ENCODE measurements around the gene HDAC9. TPM values are rescaled to one million over a fixed set of nuclear protein-coding genes. Genes with fewer than 3 reads are reported as not detected.

Gene HDAC9
- total RNA-seq, 1 donor from 2014 or later = 52.7 TPM

DNA sequence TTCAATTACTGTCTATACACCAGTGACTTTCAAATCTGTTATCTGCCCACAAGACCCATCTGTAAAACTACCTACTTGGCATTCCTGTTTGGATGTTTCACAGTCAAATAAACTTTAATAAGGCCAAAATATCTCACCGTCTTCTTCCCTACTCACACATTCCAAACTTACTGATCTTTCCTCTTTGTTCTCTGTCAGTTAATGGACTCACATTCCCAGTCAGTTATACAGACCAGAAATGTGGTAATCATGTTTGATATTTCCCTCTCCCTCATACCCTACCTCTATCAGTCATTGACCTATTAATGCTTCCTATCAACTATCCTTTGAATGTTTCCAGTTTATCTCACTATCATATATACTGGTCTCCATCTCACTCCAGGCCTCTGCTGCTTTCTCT is 28.5 kb upstream of the HDAC9 start:
- Histone ChIP-seq H3K9me3 (ENCODE audit: control insufficient read depth in 3 of 3, low read length in 3 of 3) (no peaks in the 10 kb centered on the region), H3K9ac (ENCODE audit: low read depth in 1 of 3, low read length in 3 of 3) (no peak overlapping the region), H3K36me3 (ENCODE audit: control insufficient read depth in 3 of 3, insufficient read depth in 3 of 3, low read length in 3 of 3) (no peaks in the 10 kb centered on the region), H3K27me3 (ENCODE audit: control insufficient read depth in 3 of 3, insufficient read depth in 3 of 3, low read length in 3 of 3) (no peaks in the 10 kb centered on the region), H3K27ac (ENCODE audit: low read depth, low read length) (no peak overlapping the region), H3K4me3 (ENCODE audit: low read length in 3 of 3) (no peak overlapping the region), H3K4me1 (ENCODE audit: control insufficient read depth in 3 of 3, insufficient read depth in 3 of 3, low read length in 3 of 3) (no peaks in the 10 kb centered on the region)

DNA sequence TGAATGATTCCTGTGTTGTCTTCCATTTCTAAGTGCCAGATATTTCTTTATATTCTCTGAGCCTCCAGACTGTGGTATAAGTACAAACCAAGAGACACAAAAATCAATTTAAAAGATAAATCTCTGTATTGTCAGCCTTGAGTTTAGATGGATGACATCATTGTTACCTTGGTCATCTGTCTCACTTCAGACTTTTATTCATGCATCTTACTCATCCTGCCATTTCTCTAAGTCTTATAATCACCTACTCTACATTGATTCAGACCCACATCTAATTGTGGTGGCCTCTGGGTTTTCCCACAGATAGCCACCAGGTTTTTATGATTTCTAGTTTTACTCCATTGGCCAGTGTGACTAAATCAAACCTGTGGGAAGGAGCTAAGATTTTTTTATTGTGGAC is 26.8 kb upstream of the HDAC9 start:
- Histone ChIP-seq H3K9me3 (ENCODE audit: control insufficient read depth in 3 of 3, low read length in 3 of 3) (no peaks in the 10 kb centered on the region), H3K27ac (ENCODE audit: low read depth, low read length) (no peak overlapping the region), H3K4me3 (ENCODE audit: low read length in 3 of 3) (no peak overlapping the region), H3K36me3 (ENCODE audit: control insufficient read depth in 3 of 3, insufficient read depth in 3 of 3, low read length in 3 of 3) (no peaks in the 10 kb centered on the region), H3K27me3 (ENCODE audit: control insufficient read depth in 3 of 3, insufficient read depth in 3 of 3, low read length in 3 of 3) (no peaks in the 10 kb centered on the region), H3K4me1 (ENCODE audit: control insufficient read depth in 3 of 3, insufficient read depth in 3 of 3, low read length in 3 of 3) (no peaks in the 10 kb centered on the region), H3K9ac (ENCODE audit: low read depth in 1 of 3, low read length in 3 of 3) (no peak overlapping the region)

DNA sequence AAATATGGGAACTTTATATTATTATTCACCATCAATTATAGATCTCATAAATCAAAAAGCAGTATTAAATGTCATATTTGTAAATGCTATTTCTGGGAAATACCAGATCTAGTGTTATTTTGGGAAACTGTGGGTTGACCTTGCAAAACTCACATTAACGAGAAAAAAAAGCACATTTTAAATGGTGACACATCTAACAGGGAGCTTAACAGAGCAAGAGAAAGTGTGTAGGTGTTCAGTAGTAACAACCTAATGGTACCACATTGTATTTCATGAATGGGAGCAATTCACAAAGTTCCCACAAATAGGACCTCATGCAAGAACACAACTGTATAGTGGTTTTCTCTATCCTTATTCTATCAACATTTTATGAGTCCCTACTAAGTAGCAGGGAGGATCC is 26.2 kb upstream of the HDAC9 start:
- no peaks in the 10 kb centered on the region for H3K36me3 ChIP-seq (ENCODE audit: control insufficient read depth in 3 of 3, insufficient read depth in 3 of 3, low read length in 3 of 3)
- H3K9me3 ChIP-seq (ENCODE audit: control insufficient read depth in 3 of 3, low read length in 3 of 3) = no peaks in the 10 kb centered on the region
- no peaks in the 10 kb centered on the region for H3K27me3 ChIP-seq (ENCODE audit: control insufficient read depth in 3 of 3, insufficient read depth in 3 of 3, low read length in 3 of 3)
- H3K4me3 ChIP-seq (ENCODE audit: low read length in 3 of 3) = no peak overlapping the region
- H3K27ac ChIP-seq (ENCODE audit: low read depth, low read length) = no peak overlapping the region
- no peak overlapping the region for H3K9ac ChIP-seq (ENCODE audit: low read depth in 1 of 3, low read length in 3 of 3)
- no peaks in the 10 kb centered on the region for H3K4me1 ChIP-seq (ENCODE audit: control insufficient read depth in 3 of 3, insufficient read depth in 3 of 3, low read length in 3 of 3)

DNA sequence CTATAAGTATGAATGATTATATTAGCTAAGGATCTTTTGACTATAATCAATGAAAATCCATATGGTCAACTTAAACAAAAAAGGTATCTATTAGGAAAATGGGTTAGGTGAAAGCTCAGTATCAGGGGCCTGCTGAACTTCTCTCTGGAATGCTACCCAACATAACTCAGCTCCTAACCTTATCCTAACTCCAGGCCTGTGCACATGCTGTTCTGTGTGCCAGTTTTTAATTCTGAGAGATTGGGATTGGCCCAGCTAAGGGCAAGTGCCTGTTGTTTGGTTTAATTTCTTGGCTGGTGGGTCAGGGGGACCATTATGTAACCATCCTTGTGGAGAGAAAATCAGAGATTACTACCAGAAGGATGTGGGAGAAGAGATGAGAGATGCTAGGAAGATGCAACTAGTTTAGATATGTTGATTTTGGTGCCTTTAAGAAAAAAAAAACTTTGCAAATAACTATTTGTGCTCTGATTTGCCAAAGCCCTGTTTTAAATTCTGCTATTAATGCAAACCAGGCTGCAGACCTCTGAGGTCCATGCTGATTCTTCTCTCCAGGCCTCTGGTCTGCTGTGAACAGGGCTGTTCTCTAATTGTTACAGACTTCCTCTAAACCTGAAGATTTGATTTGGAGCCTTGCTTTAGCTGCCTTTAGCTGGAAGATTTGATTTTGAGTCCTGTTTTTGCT is 23.9 kb upstream of the HDAC9 start:
- no peak overlapping the region for H3K27ac ChIP-seq (ENCODE audit: low read depth, low read length)
- no peaks in the 10 kb centered on the region for H3K4me1 ChIP-seq (ENCODE audit: control insufficient read depth in 3 of 3, insufficient read depth in 3 of 3, low read length in 3 of 3)
- no peaks in the 10 kb centered on the region for H3K9me3 ChIP-seq (ENCODE audit: control insufficient read depth in 3 of 3, low read length in 3 of 3)
- no peak overlapping the region for H3K9ac ChIP-seq (ENCODE audit: low read depth in 1 of 3, low read length in 3 of 3)
- H3K36me3 ChIP-seq (ENCODE audit: control insufficient read depth in 3 of 3, insufficient read depth in 3 of 3, low read length in 3 of 3) = no peaks in the 10 kb centered on the region
- H3K4me3 ChIP-seq (ENCODE audit: low read length in 3 of 3) = no peak overlapping the region
- H3K27me3 ChIP-seq (ENCODE audit: control insufficient read depth in 3 of 3, insufficient read depth in 3 of 3, low read length in 3 of 3) = no peaks in the 10 kb centered on the region

DNA sequence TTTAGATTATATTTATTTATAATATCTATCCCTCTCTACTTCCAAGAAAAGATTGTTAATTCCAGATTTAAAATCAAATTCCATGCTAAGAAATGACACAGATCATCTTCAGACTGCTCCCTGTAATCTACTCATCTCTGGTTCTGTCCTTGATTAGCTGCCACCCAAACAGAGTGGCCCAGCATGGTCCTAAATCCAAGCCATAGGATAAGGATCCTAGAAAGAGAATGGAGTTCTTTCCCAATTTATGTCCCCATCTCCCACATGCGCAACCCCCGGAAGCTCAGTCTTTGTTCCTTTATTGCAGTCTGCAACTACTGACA is 23.4 kb upstream of the HDAC9 start:
- no peak overlapping the region for H3K27ac ChIP-seq (ENCODE audit: low read depth, low read length)
- no peaks in the 10 kb centered on the region for H3K9me3 ChIP-seq (ENCODE audit: control insufficient read depth in 3 of 3, low read length in 3 of 3)
- no peaks in the 10 kb centered on the region for H3K4me1 ChIP-seq (ENCODE audit: control insufficient read depth in 3 of 3, insufficient read depth in 3 of 3, low read length in 3 of 3)
- H3K4me3 ChIP-seq (ENCODE audit: low read length in 3 of 3) = no peak overlapping the region
- H3K36me3 ChIP-seq (ENCODE audit: control insufficient read depth in 3 of 3, insufficient read depth in 3 of 3, low read length in 3 of 3) = no peaks in the 10 kb centered on the region
- no peaks in the 10 kb centered on the region for H3K27me3 ChIP-seq (ENCODE audit: control insufficient read depth in 3 of 3, insufficient read depth in 3 of 3, low read length in 3 of 3)
- H3K9ac ChIP-seq (ENCODE audit: low read depth in 1 of 3, low read length in 3 of 3) = no peak overlapping the region

DNA sequence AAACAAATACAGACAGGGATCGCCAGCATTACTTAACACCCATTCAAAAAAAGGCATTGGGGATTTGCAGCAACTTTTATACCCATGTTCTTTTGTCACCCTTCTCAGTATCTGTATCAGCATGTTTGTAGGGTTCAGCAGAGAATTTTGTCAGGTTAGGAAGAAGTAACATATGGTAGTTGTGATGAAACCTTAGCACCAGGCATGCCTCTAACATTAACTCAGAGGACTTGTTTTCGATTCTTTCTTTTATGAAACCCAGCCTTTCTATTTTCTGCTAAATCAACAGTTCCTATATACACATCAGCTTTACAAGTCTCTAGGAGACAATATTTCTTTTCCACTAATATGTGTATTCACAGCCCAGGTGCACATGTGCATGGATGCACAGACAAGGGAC is 22.4 kb upstream of the HDAC9 start:
- H3K9ac ChIP-seq (ENCODE audit: low read depth in 1 of 3, low read length in 3 of 3) = no peak overlapping the region
- H3K4me1 ChIP-seq (ENCODE audit: control insufficient read depth in 3 of 3, insufficient read depth in 3 of 3, low read length in 3 of 3) = no peaks in the 10 kb centered on the region
- H3K4me3 ChIP-seq (ENCODE audit: low read length in 3 of 3) = no peak overlapping the region
- H3K9me3 ChIP-seq (ENCODE audit: control insufficient read depth in 3 of 3, low read length in 3 of 3) = no peaks in the 10 kb centered on the region
- H3K36me3 ChIP-seq (ENCODE audit: control insufficient read depth in 3 of 3, insufficient read depth in 3 of 3, low read length in 3 of 3) = no peaks in the 10 kb centered on the region
- no peaks in the 10 kb centered on the region for H3K27me3 ChIP-seq (ENCODE audit: control insufficient read depth in 3 of 3, insufficient read depth in 3 of 3, low read length in 3 of 3)
- no peak overlapping the region for H3K27ac ChIP-seq (ENCODE audit: low read depth, low read length)

DNA sequence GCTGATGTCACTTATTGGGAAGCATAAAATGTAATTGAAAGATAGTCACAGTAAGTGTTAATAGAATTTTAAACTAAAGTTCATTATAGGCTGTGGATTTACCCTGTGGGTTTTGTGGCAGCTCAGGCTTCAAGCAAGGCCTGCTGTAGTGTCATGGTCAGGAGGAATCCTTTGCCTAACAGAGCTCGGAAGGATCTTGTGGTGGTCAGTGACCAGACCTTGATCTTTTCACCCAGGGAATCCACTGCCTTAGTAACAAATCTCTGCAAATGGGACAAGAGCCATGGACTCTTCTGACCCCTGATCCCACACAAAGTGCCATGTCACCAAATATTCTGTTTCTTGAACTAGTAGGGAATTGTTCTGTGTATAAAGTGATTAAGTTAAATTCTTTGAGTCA is 20.6 kb upstream of the HDAC9 start:
- no peaks in the 10 kb centered on the region for H3K9me3 ChIP-seq (ENCODE audit: control insufficient read depth in 3 of 3, low read length in 3 of 3)
- H3K27me3 ChIP-seq (ENCODE audit: control insufficient read depth in 3 of 3, insufficient read depth in 3 of 3, low read length in 3 of 3) = no peaks in the 10 kb centered on the region
- no peak overlapping the region for H3K27ac ChIP-seq (ENCODE audit: low read depth, low read length)
- no peaks in the 10 kb centered on the region for H3K36me3 ChIP-seq (ENCODE audit: control insufficient read depth in 3 of 3, insufficient read depth in 3 of 3, low read length in 3 of 3)
- H3K4me3 ChIP-seq (ENCODE audit: low read length in 3 of 3) = no peak overlapping the region
- no peaks in the 10 kb centered on the region for H3K4me1 ChIP-seq (ENCODE audit: control insufficient read depth in 3 of 3, insufficient read depth in 3 of 3, low read length in 3 of 3)
- H3K9ac ChIP-seq (ENCODE audit: low read depth in 1 of 3, low read length in 3 of 3) = no peak overlapping the region

DNA sequence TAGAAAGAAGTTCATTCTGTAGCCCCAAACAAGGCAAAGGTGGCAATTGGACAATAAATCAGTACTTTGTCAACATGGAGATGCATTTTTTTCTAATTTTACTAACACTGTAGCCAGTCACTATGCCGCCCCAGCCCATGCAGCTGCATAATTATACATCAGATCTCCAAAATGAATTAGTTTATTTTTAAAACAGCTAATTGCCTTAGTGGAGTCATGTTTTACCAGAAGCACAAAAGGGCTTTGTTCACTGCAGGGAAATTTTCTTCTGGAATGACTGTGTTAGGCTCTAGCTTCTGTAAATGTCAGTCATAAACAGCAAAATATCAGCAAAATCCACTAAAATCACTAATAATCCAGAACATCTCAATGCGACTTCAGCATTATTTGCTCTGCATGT is 20.1 kb upstream of the HDAC9 start:
- Histone ChIP-seq H3K9ac (ENCODE audit: low read depth in 1 of 3, low read length in 3 of 3) (no peak overlapping the region), H3K9me3 (ENCODE audit: control insufficient read depth in 3 of 3, low read length in 3 of 3) (no peaks in the 10 kb centered on the region), H3K4me3 (ENCODE audit: low read length in 3 of 3) (no peak overlapping the region), H3K27me3 (ENCODE audit: control insufficient read depth in 3 of 3, insufficient read depth in 3 of 3, low read length in 3 of 3) (no peaks in the 10 kb centered on the region), H3K4me1 (ENCODE audit: control insufficient read depth in 3 of 3, insufficient read depth in 3 of 3, low read length in 3 of 3) (no peaks in the 10 kb centered on the region), H3K36me3 (ENCODE audit: control insufficient read depth in 3 of 3, insufficient read depth in 3 of 3, low read length in 3 of 3) (no peaks in the 10 kb centered on the region), H3K27ac (ENCODE audit: low read depth, low read length) (no peak overlapping the region)

DNA sequence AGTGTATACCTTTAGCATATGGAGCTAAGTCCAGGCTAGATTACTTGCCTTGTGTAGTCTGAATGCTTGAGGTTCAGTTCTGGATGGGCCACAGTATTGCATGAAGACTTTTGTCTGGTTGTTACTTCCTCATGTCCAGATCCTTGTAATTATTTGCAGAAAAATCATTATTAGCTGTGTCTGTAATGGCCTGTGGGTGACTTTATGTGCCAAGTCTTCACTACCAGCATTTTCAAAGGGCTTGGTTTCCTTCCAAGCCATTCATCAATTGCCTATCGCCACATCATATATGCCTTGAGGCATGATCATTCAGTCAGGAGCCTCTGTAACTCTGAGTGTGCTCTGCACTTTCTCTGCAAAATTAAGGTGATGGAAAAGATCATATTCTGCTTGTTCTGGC is 13.8 kb upstream of the HDAC9 start:
- Histone ChIP-seq H3K27ac (ENCODE audit: low read depth, low read length) (no peak overlapping the region), H3K36me3 (ENCODE audit: control insufficient read depth in 3 of 3, insufficient read depth in 3 of 3, low read length in 3 of 3) (no peaks in the 10 kb centered on the region), H3K4me3 (ENCODE audit: low read length in 3 of 3) (no peak overlapping the region), H3K4me1 (ENCODE audit: control insufficient read depth in 3 of 3, insufficient read depth in 3 of 3, low read length in 3 of 3) (no peaks in the 10 kb centered on the region), H3K9me3 (ENCODE audit: control insufficient read depth in 3 of 3, low read length in 3 of 3) (no peaks in the 10 kb centered on the region), H3K9ac (ENCODE audit: low read depth in 1 of 3, low read length in 3 of 3) (no peak overlapping the region), H3K27me3 (ENCODE audit: control insufficient read depth in 3 of 3, insufficient read depth in 3 of 3, low read length in 3 of 3) (no peaks in the 10 kb centered on the region)

DNA sequence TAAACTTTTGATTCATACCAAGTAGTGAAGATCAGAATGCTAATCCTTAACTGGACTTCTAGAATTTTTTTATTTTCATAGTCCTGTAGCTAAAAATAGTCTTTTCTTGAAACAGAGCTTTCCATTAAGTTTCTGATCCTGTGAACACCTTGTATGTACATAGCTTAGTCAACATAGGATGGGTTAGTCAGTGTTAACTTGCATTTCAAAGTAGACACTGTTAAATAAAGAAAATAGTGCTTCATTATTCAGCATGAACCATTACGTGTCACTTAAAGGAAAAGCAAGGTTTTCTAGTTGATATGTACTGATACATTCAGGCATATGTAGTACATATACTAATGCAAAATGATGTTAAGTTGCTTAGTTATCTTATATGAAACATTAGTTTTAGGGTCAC is 7.5 kb upstream of the HDAC9 start:
- Histone ChIP-seq H3K4me1 (ENCODE audit: control insufficient read depth in 3 of 3, insufficient read depth in 3 of 3, low read length in 3 of 3) (peaks cover 0 to 5% (median 3%) of the 10 kb centered on the region in 3 donors), H3K27me3 (ENCODE audit: control insufficient read depth in 3 of 3, insufficient read depth in 3 of 3, low read length in 3 of 3) (no peaks in the 10 kb centered on the region), H3K9ac (ENCODE audit: low read depth in 1 of 3, low read length in 3 of 3) (no peak overlapping the region), H3K4me3 (ENCODE audit: low read length in 3 of 3) (no peak overlapping the region), H3K9me3 (ENCODE audit: control insufficient read depth in 3 of 3, low read length in 3 of 3) (no peaks in the 10 kb centered on the region), H3K27ac (ENCODE audit: low read depth, low read length) (no peak overlapping the region), H3K36me3 (ENCODE audit: control insufficient read depth in 3 of 3, insufficient read depth in 3 of 3, low read length in 3 of 3) (no peaks in the 10 kb centered on the region)

DNA sequence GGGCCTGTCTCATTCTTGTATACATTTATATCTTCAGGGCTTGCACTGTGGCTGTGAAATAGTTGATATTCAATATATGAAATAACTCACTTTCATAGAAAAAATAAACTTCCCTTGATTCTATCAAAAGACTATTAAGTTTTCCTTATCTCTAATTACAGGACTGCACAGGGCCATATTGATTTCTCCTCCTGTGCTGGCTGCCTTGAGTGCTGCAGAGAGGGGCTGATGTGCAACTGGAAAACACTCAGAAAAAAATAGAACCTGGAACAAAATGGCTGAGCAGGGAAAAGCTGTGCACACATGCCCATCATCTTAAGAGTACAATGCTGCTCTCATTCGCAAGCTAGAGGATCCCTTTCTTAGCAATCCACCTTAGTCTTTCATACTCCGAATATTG is 5.9 kb upstream of the HDAC9 start:
- Histone ChIP-seq H3K27me3 (ENCODE audit: control insufficient read depth in 3 of 3, insufficient read depth in 3 of 3, low read length in 3 of 3) (no peaks in the 10 kb centered on the region), H3K27ac (ENCODE audit: low read depth, low read length) (peak overlapping the region; percentile 22), H3K36me3 (ENCODE audit: control insufficient read depth in 3 of 3, insufficient read depth in 3 of 3, low read length in 3 of 3) (no peaks in the 10 kb centered on the region), H3K9me3 (ENCODE audit: control insufficient read depth in 3 of 3, low read length in 3 of 3) (no peaks in the 10 kb centered on the region), H3K4me3 (ENCODE audit: low read length in 3 of 3) (no peak overlapping the region), H3K9ac (ENCODE audit: low read depth in 1 of 3, low read length in 3 of 3) (no peak overlapping the region), H3K4me1 (ENCODE audit: control insufficient read depth in 3 of 3, insufficient read depth in 3 of 3, low read length in 3 of 3) (peaks cover 0 to 10% (median 6%) of the 10 kb centered on the region in 3 donors)

Measured in skeletal muscle tissue (tissue), 4 donors.